NT2/D1 (cell line): ENCODE measurements around the gene FOXP2.

Experiments used
- DNase-seq: peaks from one replicate; pipeline ENCODE4 v3.0.0-alpha.2; 2011; ENCODE audit warnings: low read depth, low spot score
- H3K27me3 ChIP-seq: 2 replicates; pipeline ENCODE4 v1.6.0; 2011; ENCODE audit warnings: mild to moderate bottlenecking; ENCODE audit not compliant: insufficient read length, insufficient read depth
- H3K36me3 ChIP-seq: 2 replicates; pipeline ENCODE4 v1.6.1; 2011; ENCODE audit warnings: mild to moderate bottlenecking, low read length, mixed read lengths; ENCODE audit not compliant: insufficient read depth, insufficient read length
- H3K4me1 ChIP-seq: 2 replicates; pipeline ENCODE4 v1.5.1; 2011; ENCODE audit not compliant: insufficient read depth, insufficient read length
- H3K4me3 ChIP-seq: 2 replicates; pipeline ENCODE4 v1.5.1; 2011; ENCODE audit warnings: low read depth; ENCODE audit not compliant: insufficient read length
- H3K9ac ChIP-seq: 2 replicates; pipeline ENCODE4 v1.6.0; 2011; ENCODE audit warnings: low read depth; ENCODE audit not compliant: insufficient read length
- H3K9me3 ChIP-seq: 2 replicates; pipeline ENCODE4 v1.5.1; 2011; ENCODE audit warnings: mild to moderate bottlenecking, low read length; ENCODE audit not compliant: insufficient read depth
- SUZ12 ChIP-seq: IDR thresholded peaks from 2 replicates; pipeline ENCODE4 v1.6.1; 2011; ENCODE audit not compliant: insufficient read length, insufficient read depth; ENCODE audit errors: extremely low read depth
- YY1 ChIP-seq: IDR thresholded peaks from 2 replicates; pipeline ENCODE4 v1.6.1; 2011; ENCODE audit not compliant: insufficient read length, insufficient read depth
- ZNF274 ChIP-seq: IDR thresholded peaks from 2 replicates; pipeline ENCODE4 v1.6.1; 2011; ENCODE audit warnings: mild to moderate bottlenecking, low read depth, low read length

FOXP2 gene

DNA sequence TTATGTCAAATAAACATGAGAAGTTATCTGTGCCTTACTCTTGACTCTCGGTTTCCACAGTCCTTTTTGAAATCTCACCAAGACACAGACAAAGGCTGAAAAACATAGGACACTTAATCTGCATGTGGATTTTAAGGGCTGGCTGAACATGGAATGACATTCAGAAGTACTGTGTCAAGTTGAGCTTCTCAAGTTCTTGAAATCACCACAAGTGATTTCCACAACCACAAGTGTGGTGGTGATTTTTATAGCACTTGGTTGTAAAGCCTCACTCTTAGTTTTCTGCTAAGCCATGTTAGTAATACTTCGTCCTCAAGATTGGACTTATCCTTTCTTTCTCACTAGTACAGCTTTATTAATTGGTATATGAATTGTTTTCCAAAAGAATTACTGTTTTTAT, 29.6 kb downstream of the FOXP2 start:
- H3K36me3 ChIP-seq: no peaks in the 10 kb centered on the region
- no peak overlapping the region for H3K4me3 ChIP-seq
- H3K9ac ChIP-seq: no peak overlapping the region
- TF ChIP-seq SUZ12 (no peak), ZNF274 (no peak), YY1 (no peak)
- no peaks in the 10 kb centered on the region for H3K9me3 ChIP-seq
- DNase-seq: no peak
- no peaks in the 10 kb centered on the region for H3K4me1 ChIP-seq
- no peaks in the 10 kb centered on the region for H3K27me3 ChIP-seq

DNA sequence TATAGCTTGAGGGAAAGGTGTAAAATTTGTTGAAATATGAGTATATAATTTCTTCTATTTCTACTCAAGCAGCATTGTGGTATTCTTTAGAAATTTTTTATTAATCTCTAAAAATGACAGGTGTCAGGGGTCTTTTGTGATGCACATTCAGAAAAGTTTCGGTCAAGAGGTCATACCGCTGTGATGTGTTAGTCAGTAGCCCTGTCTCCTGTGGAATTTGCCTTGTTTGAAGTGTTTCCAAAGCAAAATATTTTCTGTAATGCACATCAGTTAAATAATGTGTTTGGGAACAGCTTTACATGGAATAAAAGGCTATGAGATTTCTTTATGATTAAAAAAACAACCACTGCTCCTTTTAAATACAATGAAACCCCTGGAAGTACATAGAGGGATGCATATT, 35.8 kb downstream of the FOXP2 start:
- H3K4me3 ChIP-seq: no peak overlapping the region
- no peaks in the 10 kb centered on the region for H3K36me3 ChIP-seq
- no peaks in the 10 kb centered on the region for H3K27me3 ChIP-seq
- DNase-seq: no peak
- no peaks in the 10 kb centered on the region for H3K9me3 ChIP-seq
- no peaks in the 10 kb centered on the region for H3K4me1 ChIP-seq
- TF ChIP-seq SUZ12 (no peak), YY1 (no peak), ZNF274 (no peak)
- no peak overlapping the region for H3K9ac ChIP-seq

GRCh38 chr7:114459574-114459973, 45.0 kb downstream of the FOXP2 start:
- DNase-seq: no peak
- no peak for TF ChIP-seq ZNF274
- no peak for TF ChIP-seq YY1
- TF ChIP-seq SUZ12: no peak
- H3K4me3 ChIP-seq: no peak overlapping the region
- no peaks in the 10 kb centered on the region for H3K4me1 ChIP-seq
- no peaks in the 10 kb centered on the region for H3K27me3 ChIP-seq
- H3K36me3 ChIP-seq: no peaks in the 10 kb centered on the region
- no peaks in the 10 kb centered on the region for H3K9me3 ChIP-seq
- no peak overlapping the region for H3K9ac ChIP-seq

DNA sequence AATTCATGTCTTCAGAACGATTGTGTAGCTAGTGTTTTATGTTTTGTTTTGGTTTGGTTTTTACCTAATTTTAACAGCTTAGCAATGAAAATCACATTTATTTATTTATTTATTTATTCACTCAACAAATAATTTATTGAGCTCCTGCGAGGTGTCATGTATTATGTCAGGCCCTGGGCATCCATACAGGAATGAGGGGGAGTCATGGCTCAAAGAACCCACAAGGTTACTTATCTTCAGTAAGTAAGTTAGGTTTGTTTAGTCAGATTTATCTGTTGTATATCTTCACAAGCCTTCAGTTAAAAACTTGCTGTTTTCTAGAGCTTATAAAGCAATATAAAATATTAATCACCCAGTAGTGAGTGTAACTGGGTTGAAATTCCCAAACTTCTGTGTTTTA, 45.4 kb downstream of the FOXP2 start:
- no peaks in the 10 kb centered on the region for H3K9me3 ChIP-seq
- H3K4me3 ChIP-seq: no peak overlapping the region

DNA sequence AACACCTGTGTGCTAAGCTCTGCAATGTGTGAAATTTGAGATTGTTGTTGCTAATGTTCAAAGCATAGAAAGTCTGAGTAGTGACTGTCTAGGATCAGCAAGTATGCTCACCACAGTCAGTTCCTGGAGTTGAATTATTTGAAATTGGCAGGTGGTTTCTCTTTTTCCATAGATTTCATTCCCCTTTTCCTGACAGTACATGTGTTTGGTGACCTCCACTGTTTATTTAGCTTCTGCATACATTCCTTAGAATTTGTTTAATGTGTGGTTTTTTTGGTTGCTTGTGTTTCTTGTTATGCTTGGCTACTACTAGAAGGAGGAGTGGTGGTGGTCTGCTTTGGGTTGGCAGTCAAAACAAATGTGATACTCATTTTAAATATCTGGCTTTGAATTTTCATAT, 52.3 kb downstream of the FOXP2 start:
- Histone ChIP-seq H3K27me3 (no peaks in the 10 kb centered on the region), H3K9me3 (no peaks in the 10 kb centered on the region), H3K4me1 (no peaks in the 10 kb centered on the region), H3K4me3 (no peak overlapping the region), H3K9ac (no peak overlapping the region), H3K36me3 (no peaks in the 10 kb centered on the region)
- no peak for DNase-seq
- TF ChIP-seq SUZ12: no peak
- TF ChIP-seq ZNF274: no peak
- no peak for TF ChIP-seq YY1

More for the DNA sequence above, 45.4 kb downstream of the FOXP2 start:
- no peak for DNase-seq
- TF ChIP-seq ZNF274 (no peak), SUZ12 (no peak), YY1 (no peak)
- Histone ChIP-seq H3K9ac (no peak overlapping the region), H3K36me3 (no peaks in the 10 kb centered on the region), H3K4me1 (no peaks in the 10 kb centered on the region), H3K27me3 (no peaks in the 10 kb centered on the region)

DNA sequence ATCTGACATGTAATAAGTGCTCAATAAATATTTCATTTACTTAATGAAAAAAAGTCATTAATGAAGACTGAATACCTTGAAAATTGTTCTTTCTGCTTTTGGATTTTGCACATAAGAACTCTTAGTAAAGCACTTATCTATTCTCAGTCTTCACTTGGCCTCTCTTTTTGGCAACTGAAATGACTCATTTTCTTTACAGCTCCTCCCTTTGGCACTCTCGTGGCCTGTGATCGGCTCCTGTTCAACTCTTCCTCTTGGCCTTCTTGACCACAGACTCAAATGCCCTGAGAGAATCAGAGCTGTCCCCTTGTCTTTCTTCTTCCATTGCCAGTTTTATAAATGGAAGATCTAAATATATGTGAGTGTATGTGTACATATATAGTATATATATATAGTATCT, 54.2 kb downstream of the FOXP2 start:
- no peaks in the 10 kb centered on the region for H3K9me3 ChIP-seq
- no peak overlapping the region for H3K9ac ChIP-seq
- no peaks in the 10 kb centered on the region for H3K4me1 ChIP-seq
- DNase-seq: no peak
- no peaks in the 10 kb centered on the region for H3K36me3 ChIP-seq
- H3K27me3 ChIP-seq: no peaks in the 10 kb centered on the region
- no peak for TF ChIP-seq SUZ12
- TF ChIP-seq ZNF274: no peak
- TF ChIP-seq YY1: no peak
- no peak overlapping the region for H3K4me3 ChIP-seq

DNA sequence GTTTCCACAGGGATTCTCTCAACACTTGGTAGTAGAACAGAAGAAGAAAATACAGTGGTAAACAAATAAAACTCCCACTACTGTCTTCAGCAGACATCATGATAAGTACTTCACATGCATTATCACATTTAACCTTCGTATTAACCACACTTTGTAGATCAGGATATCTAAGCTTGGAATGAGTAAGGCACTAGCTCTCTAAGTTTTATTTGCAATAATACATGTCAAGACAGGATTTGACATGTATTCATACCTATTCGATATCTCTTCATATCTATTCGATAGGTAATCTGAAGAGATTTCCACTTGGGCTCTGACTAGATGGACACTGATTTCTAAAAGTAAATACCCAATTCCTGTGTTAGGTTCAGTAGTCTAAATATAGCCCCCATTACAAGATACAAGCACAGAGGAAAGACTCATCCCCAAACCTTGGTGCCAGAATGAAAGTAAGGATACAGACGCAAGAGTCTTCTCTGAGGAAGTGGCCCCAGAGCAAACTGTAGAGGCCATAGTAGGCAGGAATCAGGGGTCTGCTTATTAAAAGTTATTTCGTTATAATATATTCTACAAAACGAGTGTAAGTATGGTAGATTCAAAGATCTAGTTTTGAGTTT, 58.4 kb downstream of the FOXP2 start:
- H3K4me3 ChIP-seq: no peak overlapping the region
- H3K9me3 ChIP-seq: no peaks in the 10 kb centered on the region
- no peak overlapping the region for H3K9ac ChIP-seq
- no peak for TF ChIP-seq ZNF274
- TF ChIP-seq SUZ12: no peak
- H3K36me3 ChIP-seq: no peaks in the 10 kb centered on the region
- DNase-seq: no peak
- H3K4me1 ChIP-seq: no peaks in the 10 kb centered on the region
- H3K27me3 ChIP-seq: no peaks in the 10 kb centered on the region

- H3K9me3 ChIP-seq: no peaks in the 10 kb centered on the region
- TF ChIP-seq SUZ12 (no peak), YY1 (no peak), ZNF274 (no peak)
- no peaks in the 10 kb centered on the region for H3K27me3 ChIP-seq
- H3K4me3 ChIP-seq: no peak overlapping the region
- H3K4me1 ChIP-seq: no peaks in the 10 kb centered on the region
- no peak for DNase-seq
- no peak overlapping the region for H3K9ac ChIP-seq
- no peaks in the 10 kb centered on the region for H3K36me3 ChIP-seq
These were observed 63.8 kb downstream of the FOXP2 start for GRCh38 chr7:114478384-114478783.
